Calu3 (cell line): ENCODE data around the gene SLC30A1. TPM values are rescaled to one million over a fixed set of nuclear protein-coding genes. Genes with fewer than 3 reads are reported as not detected.

ENCODE experiments used
- BruUV-seq: library from RNA; stranded (reverse); fragments of 400-500 nt; replicated peaks from 2 replicates; lab custom pipeline; 2021; lab: Mats Ljungman, UMichigan
- CTCF ChIA-PET: fragments of 300-600 bp; sonication (Branson Sonifier 250); formaldehyde crosslinking; loops from one replicate; lab custom pipeline; 2022; ENCODE audit warnings: antibody characterized with exemption; lab: Charles Lee
- DNase-seq: peaks from one replicate; pipeline ENCODE4 v3.0.0; 2022
- H3K27ac Mint-ChIP-seq: one replicate; pipeline ENCODE4 v1.8.0; 2022; ENCODE audit warnings: mixed read lengths; ENCODE audit not compliant: unreplicated experiment
- H3K27me3 Mint-ChIP-seq: one replicate; pipeline ENCODE4 v1.8.0; 2022; ENCODE audit warnings: mixed read lengths; ENCODE audit not compliant: unreplicated experiment
- H3K36me3 Mint-ChIP-seq: one replicate; pipeline ENCODE4 v1.8.0; 2022; ENCODE audit warnings: mild to moderate bottlenecking, moderate library complexity, mixed read lengths; ENCODE audit not compliant: insufficient read depth, unreplicated experiment
- H3K4me1 Mint-ChIP-seq: one replicate; pipeline ENCODE4 v1.8.0; 2022; ENCODE audit warnings: mild to moderate bottlenecking, low read depth, mixed read lengths; ENCODE audit not compliant: unreplicated experiment
- H3K4me3 Mint-ChIP-seq: one replicate; pipeline ENCODE4 v1.8.0; 2022; ENCODE audit warnings: mild to moderate bottlenecking, low read depth, moderate library complexity, mixed read lengths; ENCODE audit not compliant: unreplicated experiment
- H3K9me3 Mint-ChIP-seq: one replicate; pipeline ENCODE4 v1.8.0; 2022; ENCODE audit warnings: low read depth, mixed read lengths; ENCODE audit not compliant: unreplicated experiment
- intact Hi-C: fragments of 100-400 bp; cut with micrococcal nuclease; formaldehyde crosslinking; loops from one replicate; pipeline ENCODE4 v1.10.0; 2022; ENCODE audit not compliant: unreplicated experiment
- total RNA-seq: library from RNA; stranded (reverse); gene quantifications from 2 replicates; pipeline ENCODE4 v1.2.3, GENCODE V29; 2022
- TF ChIP-seq, protein P1 (sequence below): fragments of 200-600 bp; IDR thresholded peaks from one replicate; pipeline ENCODE4 v1.8.0; 2022; ENCODE audit warnings: antibody characterized with exemption; ENCODE audit not compliant: unreplicated experiment

The SLC30A1 gene
- total RNA-seq, 1 experiment from 2014 or later: 15.5 TPM

- TF ChIP-seq, protein P1, sequence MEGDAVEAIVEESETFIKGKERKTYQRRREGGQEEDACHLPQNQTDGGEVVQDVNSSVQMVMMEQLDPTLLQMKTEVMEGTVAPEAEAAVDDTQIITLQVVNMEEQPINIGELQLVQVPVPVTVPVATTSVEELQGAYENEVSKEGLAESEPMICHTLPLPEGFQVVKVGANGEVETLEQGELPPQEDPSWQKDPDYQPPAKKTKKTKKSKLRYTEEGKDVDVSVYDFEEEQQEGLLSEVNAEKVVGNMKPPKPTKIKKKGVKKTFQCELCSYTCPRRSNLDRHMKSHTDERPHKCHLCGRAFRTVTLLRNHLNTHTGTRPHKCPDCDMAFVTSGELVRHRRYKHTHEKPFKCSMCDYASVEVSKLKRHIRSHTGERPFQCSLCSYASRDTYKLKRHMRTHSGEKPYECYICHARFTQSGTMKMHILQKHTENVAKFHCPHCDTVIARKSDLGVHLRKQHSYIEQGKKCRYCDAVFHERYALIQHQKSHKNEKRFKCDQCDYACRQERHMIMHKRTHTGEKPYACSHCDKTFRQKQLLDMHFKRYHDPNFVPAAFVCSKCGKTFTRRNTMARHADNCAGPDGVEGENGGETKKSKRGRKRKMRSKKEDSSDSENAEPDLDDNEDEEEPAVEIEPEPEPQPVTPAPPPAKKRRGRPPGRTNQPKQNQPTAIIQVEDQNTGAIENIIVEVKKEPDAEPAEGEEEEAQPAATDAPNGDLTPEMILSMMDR: no peak
- H3K36me3 Mint-ChIP-seq: no peaks in the 10 kb centered on the region
- H3K4me3 Mint-ChIP-seq: no peak overlapping the region
- H3K4me1 Mint-ChIP-seq: peaks cover 24% of the 10 kb centered on the region
- no TSS peak for BruUV-seq
- no peaks in the 10 kb centered on the region for H3K27me3 Mint-ChIP-seq
- CTCF ChIA-PET: no interaction called here
- no peaks in the 10 kb centered on the region for H3K9me3 Mint-ChIP-seq
- intact Hi-C loops: no loop called here
- H3K27ac Mint-ChIP-seq: no peak overlapping the region
- DNase-seq: no peak
These were observed 22.2 kb upstream of the SLC30A1 start for GRCh38 chr1:211601159-211601558.

- peaks cover 24% of the 10 kb centered on the region for H3K4me1 Mint-ChIP-seq
- CTCF ChIA-PET: no interaction called here
- no peak overlapping the region for H3K4me3 Mint-ChIP-seq
- intact Hi-C loops: no loop called here
- H3K9me3 Mint-ChIP-seq: no peaks in the 10 kb centered on the region
- TF ChIP-seq, protein P1: no peak
- no TSS peak for BruUV-seq
- no peaks in the 10 kb centered on the region for H3K27me3 Mint-ChIP-seq
- no peak overlapping the region for H3K27ac Mint-ChIP-seq
- DNase-seq: no peak
- H3K36me3 Mint-ChIP-seq: no peaks in the 10 kb centered on the region
These were observed 20.3 kb upstream of the SLC30A1 start for GRCh38 chr1:211599250-211599649.

- CTCF ChIA-PET: no interaction called here
- Mint-ChIP-seq H3K4me3 (no peak overlapping the region), H3K36me3 (no peaks in the 10 kb centered on the region), H3K4me1 (peaks cover 17% of the 10 kb centered on the region), H3K27ac (no peak overlapping the region), H3K9me3 (no peaks in the 10 kb centered on the region), H3K27me3 (no peaks in the 10 kb centered on the region)
- no TSS peak for BruUV-seq
- intact Hi-C loops: no loop called here
- no peak for DNase-seq
- TF ChIP-seq, protein P1: no peak
These were observed 19.6 kb upstream of the SLC30A1 start for GRCh38 chr1:211598514-211598913.

GRCh38 chr1:211596418-211597181, 17.6 kb upstream of the SLC30A1 start:
- intact Hi-C loops: no loop called here
- CTCF ChIA-PET: interaction anchor here (0.6 kb wide), 1 partner anchor 11 kb away, joined by 3 read pairs; no protein-coding TSS in a partner anchor

More at GRCh38 chr1:211596418-211597181, 17.6 kb upstream of the SLC30A1 start:
- Mint-ChIP-seq H3K9me3 (no peaks in the 10 kb centered on the region), H3K36me3 (no peaks in the 10 kb centered on the region), H3K4me1 (peaks cover 10% of the 10 kb centered on the region), H3K27me3 (no peaks in the 10 kb centered on the region), H3K27ac (no peak overlapping the region), H3K4me3 (no peak overlapping the region)
- TF ChIP-seq, protein P1: no peak
- no TSS peak for BruUV-seq
- no peak for DNase-seq
